Activated gamma-delta T cell treated with anti-CD3 and anti-CD28 coated beads, Interleukin-2, amount 50 U/mL, for 16 hours (primary cell): Measurements from ENCODE around the gene NDST1.

Source experiments
- DNase-seq: peaks from one replicate; pipeline ENCODE4 v3.0.0-alpha.2; 2020; ENCODE audit warnings: low read depth

Gene NDST1

DNA sequence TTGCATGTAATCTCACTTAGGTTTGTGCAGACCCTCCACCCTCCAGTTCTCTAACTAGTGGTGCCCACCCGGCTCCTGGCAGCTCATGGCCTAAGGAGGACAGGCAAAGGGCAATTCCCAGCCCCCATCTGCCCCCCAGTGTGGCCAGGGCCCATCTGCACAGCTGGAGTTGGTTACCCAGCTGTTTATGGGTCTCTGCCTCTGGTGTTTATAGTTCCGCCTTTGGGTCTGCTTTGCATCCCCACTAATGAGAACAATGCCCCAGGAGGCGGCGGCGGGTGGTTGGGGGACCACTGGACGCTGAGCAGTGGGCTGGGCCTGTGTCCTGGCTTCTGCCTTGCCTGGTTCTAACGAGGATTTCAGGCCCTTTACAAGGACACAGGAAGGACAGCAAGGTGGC lies 62.4 kb downstream of the NDST1 start:
- no peak for DNase-seq

GRCh38 chr5:150571836-150572235 lies 63.9 kb downstream of the NDST1 start:
- DNase-seq: no peak

DNA sequence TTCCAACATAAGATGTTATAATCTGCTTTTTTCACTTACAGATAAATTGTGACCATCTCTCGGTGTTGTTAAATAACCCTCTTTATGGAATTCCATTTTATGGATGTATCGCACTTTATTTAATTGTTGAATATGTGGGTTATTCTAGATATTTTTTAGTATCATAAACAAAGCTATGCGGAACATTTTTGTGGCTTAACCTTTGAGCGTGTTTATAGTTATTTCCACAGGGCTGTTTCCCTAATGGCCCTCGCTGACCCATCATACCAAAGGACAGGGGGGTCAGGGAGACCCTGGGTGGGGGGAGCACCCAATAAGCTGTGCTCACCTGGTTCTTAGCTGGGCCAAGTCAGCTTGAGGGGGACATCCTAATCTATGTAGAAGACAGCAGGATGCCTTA lies 65.3 kb downstream of the NDST1 start:
- DNase-seq: no peak

DNA sequence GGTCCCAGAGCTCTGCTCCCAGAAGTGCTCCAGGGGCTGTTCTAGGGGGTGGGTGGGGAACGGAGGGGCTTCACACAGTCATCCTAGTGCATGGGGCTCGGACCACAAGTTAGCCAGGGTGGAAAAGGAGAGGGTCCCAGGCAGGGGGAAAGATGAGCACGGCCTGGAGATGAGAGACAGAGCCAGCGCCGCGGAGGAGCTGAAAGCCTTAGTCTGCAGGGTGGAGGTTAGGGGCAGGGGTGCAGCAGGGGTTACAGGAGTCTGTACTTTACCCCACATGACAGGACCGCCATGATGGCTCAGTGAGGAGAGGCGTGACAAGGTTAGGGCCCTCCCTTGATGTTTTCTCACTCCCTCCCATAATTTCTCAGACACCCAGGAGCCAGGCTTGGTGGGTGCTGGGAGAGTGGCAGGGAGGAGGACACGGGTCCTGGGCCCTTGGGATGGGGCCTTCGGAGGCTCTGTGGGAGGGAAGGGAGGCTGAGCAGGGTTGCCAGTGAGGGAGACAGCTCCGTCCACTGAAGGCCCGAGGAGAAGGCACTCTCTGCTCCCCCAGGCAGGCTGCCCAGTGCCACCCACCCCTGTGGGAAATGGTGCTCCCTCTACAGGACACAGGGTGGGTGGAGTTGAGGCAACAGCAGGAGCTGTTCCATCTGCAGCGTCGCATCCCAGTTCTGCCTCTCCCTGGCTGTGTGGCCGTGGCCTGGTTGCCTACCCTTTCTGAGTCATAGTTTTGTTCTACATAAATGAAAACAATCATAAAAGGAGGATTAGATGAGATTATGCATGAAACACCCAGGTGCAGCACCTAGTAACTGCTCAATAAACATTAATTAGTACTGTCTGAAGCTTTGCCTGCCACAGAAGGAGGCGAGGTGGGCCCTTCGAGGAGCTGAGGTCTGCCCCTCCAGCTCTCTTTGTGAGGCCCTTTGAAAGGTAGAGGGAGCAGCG lies 66.2 kb downstream of the NDST1 start:
- no peak for DNase-seq

GRCh38 chr5:150574818-150575547 lies 67.1 kb downstream of the NDST1 start:
- DNase-seq: no peak

DNA sequence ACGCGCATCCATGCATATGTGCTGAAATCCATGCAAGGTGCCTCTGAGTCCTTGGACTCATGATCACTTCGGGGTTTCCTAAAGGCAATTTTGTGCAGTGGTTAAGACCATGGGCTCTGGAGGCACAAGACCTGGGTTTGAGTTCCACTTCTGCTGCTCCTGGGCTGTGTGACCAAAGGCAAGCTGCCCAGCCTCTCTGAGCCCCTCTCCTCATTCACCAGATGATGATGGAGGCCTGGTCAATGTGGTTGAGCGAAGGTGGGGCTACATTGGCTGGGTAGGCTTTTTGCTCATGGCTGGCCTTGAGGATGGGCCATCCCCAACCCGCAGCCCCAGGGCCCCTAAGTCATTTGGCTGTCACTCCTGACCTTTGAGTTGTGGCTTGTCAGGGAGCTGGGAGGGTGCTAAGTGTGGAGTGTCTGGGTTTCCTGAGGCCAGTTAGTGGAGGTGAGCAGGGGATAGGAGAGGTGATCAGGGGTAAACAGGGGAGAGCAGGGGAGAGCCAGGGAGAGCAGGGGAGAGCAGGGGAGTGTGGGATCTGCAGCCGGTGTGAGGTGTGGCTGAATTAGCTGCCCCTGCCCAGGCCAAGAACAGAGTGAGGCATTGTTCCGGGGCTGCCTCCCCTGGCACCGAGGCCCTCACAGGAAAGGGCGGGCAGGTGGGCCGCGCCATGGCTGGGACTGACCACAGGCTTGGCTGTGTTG lies 68.0 kb downstream of the NDST1 start:
- no peak for DNase-seq

DNA sequence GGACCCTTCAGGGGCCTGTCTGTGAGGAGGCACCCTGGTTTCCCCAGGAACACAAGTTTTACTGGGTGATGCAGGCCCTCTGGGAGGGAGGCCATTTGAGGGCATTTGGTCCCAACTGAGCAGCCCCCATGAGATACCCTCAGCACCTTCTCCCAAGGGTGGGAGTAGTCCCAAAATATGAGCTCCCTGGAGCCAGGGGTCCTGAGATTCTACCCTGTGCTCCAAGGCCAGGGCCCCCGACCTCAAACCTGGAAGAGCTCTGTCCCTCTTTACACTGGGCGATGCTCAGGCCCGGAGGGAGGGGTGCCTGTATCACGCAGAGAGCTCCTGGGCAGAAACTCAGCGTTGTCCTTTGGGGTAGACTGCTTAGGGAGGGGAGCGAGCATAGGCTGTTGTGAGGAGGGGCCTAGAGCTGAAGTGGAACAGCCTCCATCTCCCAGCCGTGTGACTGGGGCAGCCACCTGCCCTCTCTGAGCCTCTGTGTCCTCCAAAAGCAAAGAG lies 68.6 kb downstream of the NDST1 start:
- DNase-seq: no peak

GRCh38 chr5:150577378-150578139 lies 69.6 kb downstream of the NDST1 start:
- DNase-seq: no peak

GRCh38 chr5:150578781-150579461 lies 71.0 kb downstream of the NDST1 start:
- no peak for DNase-seq

GRCh38 chr5:150579462-150580400 lies 71.8 kb downstream of the NDST1 start:
- DNase-seq: no peak

GRCh38 chr5:150580917-150581316 lies 73.0 kb downstream of the NDST1 start:
- no peak for DNase-seq

GRCh38 chr5:150582241-150583109 lies 74.5 kb downstream of the NDST1 start:
- DNase-seq: no peak

DNA sequence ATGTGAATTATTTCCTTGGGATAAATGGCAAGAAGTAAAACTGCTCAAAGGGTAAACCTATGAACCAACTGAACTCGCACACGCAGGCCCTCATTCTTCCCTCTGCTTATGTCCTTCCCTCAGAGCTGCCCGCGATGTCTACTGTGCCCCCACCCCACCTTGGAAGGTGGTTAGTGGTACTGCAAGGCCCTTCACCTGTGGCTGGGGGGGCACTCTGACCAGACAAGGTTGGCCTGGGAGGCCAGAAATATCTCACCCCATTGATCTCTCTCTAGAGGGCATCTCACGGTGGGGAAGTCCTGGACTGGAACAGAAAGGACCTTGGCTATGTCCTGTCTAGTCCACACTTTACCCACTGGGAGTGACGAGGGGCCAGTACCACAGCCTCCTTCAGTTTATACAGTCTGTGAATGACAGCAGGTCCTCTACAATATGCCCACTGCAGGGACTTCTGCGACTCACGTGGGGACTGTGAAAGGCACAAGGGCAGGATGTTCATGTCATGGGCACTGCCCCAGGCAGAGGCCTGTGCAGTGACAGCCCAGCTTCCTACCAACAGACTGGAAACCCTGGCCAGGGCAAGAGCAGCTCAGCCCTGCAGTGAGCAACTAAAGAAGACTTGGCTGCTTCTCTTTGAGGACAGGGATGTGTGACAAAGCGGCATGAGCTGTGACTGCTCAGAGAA lies 75.8 kb downstream of the NDST1 start:
- no peak for DNase-seq

- no peak for DNase-seq
Measured at GRCh38 chr5:150584556-150585335, 76.8 kb downstream of the NDST1 start.

GRCh38 chr5:150585781-150586341 lies 77.9 kb downstream of the NDST1 start:
- no peak for DNase-seq

- DNase-seq: no peak
Measured at GRCh38 chr5:150587016-150587415, 79.1 kb downstream of the NDST1 start.
